Heart left ventricle (tissue), 16 donors: ENCODE data around the gene FCMR. TPM values are rescaled to one million over a fixed set of nuclear protein-coding genes. Genes with fewer than 3 reads are reported as not detected.

Source experiments
- ATAC-seq, 4 donors: fragments of 200-7000 bp; cut with Tn5 transposase; one replicate each; pipeline ENCODE4 v1.9.1; 2020 to 2022; ENCODE audit warnings: moderate library complexity in 4 of 4, mild to moderate bottlenecking in 3 of 4, moderate number of reproducible peaks in 1 of 4
- DNase-seq, 5 donors: peaks; one replicate each; pipeline ENCODE4 v3.0.0-alpha.2; 2020
- H3K27ac ChIP-seq, 12 donors: fragments of 200-600 bp; sonication (generic) in 4 of 12; one replicate each; pipeline versions ENCODE4 v1.5.0 to v1.8.0; 2016 to 2022; ENCODE audit warnings: mild to moderate bottlenecking in 2 of 12
- H3K27me3 ChIP-seq, 9 donors: fragments of 200-600 bp; sonication (generic) in 2 of 9; one replicate each; pipeline versions ENCODE4 v1.5.1 to v1.8.0; 2016 to 2022; ENCODE audit warnings: mild to moderate bottlenecking in 3 of 9
- H3K36me3 ChIP-seq, 9 donors: fragments of 200-600 bp; sonication (generic) in 2 of 9; one replicate each; pipeline versions ENCODE4 v1.5.0 to v1.8.0; 2018 to 2022; ENCODE audit warnings: mild to moderate bottlenecking in 2 of 9
- H3K4me1 ChIP-seq, 12 donors: fragments of 200-600 bp; sonication (generic) in 4 of 12; one replicate each; pipeline versions ENCODE4 v1.5.0 to v1.8.0; 2016 to 2022; ENCODE audit warnings: mild to moderate bottlenecking in 3 of 12
- H3K4me3 ChIP-seq, 12 donors: fragments of 200-600 bp; sonication (generic) in 4 of 12; one replicate each; pipeline versions ENCODE4 v1.5.0 to v1.8.0; 2017 to 2022; ENCODE audit warnings: mild to moderate bottlenecking in 9 of 12, moderate library complexity in 4 of 12
- H3K9me3 ChIP-seq, 12 donors: fragments of 200-600 bp; sonication (generic) in 4 of 12; one replicate each; pipeline versions ENCODE4 v1.5.0 to v1.8.0; 2016 to 2022; ENCODE audit warnings: mild to moderate bottlenecking in 1 of 12
- POLR2A ChIP-seq, 2 donors: fragments of 450-650 bp; IDR thresholded peaks; one replicate each; pipeline ENCODE4 v1.6.1; 2017; ENCODE audit warnings: antibody characterized with exemption in 2 of 2, mild to moderate bottlenecking in 2 of 2, moderate library complexity in 2 of 2
- WGBS, 4 donors: extraction: QIAGEN DNeasy Blood & Tissue Kit in 2 of 4; methylation state at CpG; one replicate each; pipeline versions ENCODE4 v1.1.5 to v1.1.7; 2013 to 2018; 5-methylcytosine and 5-hydroxymethylcytosine counted together
- intact Hi-C, 10 donors: fragments of 100-400 bp; cut with DNase I; formaldehyde crosslinking; loops; one replicate each; pipeline versions ENCODE4 v1.11.1 to v1.14.2; 2022
- polyA plus RNA-seq, 2 donors: library from polyadenylated mRNA; stranded (reverse); fragments of 200-250 nt; gene quantifications; one replicate each; pipeline ENCODE4 v1.2.3, GENCODE V29; 2013
- total RNA-seq, 9 donors: library from RNA; depleted of rRNA in 2 of 9; stranded (reverse); fragments of >200 nt in 2 of 9; fragmentation: NEBNext Ultra II Directional in 3 of 9; extraction: Animal tissue kit (Norgen Biotek cat#: 25700) in 3 of 9; gene quantifications; one replicate each; pipeline versions ENCODE4 v1.1.0 to v1.2.4, GENCODE V29; 2016 to 2023
- TF ChIP-seq, protein P1 (sequence below), 12 donors: fragments of 200-600 bp; sonication (generic) in 4 of 12; IDR thresholded peaks; one replicate each; pipeline versions ENCODE4 v1.5.0 to v1.8.0; 2018 to 2022; ENCODE audit warnings: antibody characterized with exemption in 12 of 12, mild to moderate bottlenecking in 5 of 12
- donor health status: ischemic (EF 13 %, LVEDD 7.1; RV severe dilation, severe dysfunction).
- donor health status: healthy with polysubstance abuse.
- donor health status: DM: no; HTN: yes; CAD: no.
- donor health status: DM: no; HTN: no; CAD: no.
- donor health status: ischemic (EF 25% LVEDD 6.9; RV normal size, moderate dysfunction).
- donor health status: ischemic (EF 25% LVEDD 5.7; RV mildly dilated, moderate dysfunction).
- donor health status: healthy.
- donor health status: DM: yes; HTN: yes; CAD: no.
- donor health status: ischemic (EF 35%, LVEDD 5.7; RV mildly dilated, moderate dysfunction).
- donor health status: nonischemic (EF 11% LVEDD 7.7; RV severe dilation, severe dysfunction).
- donor health status: DM: yes; HTN: yes; CAD: no.
- donor health status: PGD.
- donor health status: ischemic (EF 29% LVEDD 5.4; RV normal size, mild dysfunction).
- donor health status: nonischemic (EF 23%, LVEDD 6.1; RV moderate dilation, normal function).

FCMR gene
- total and polyA plus RNA-seq, 11 donors, result 0.99 to 16.3 (median 3.2) TPM

DNA sequence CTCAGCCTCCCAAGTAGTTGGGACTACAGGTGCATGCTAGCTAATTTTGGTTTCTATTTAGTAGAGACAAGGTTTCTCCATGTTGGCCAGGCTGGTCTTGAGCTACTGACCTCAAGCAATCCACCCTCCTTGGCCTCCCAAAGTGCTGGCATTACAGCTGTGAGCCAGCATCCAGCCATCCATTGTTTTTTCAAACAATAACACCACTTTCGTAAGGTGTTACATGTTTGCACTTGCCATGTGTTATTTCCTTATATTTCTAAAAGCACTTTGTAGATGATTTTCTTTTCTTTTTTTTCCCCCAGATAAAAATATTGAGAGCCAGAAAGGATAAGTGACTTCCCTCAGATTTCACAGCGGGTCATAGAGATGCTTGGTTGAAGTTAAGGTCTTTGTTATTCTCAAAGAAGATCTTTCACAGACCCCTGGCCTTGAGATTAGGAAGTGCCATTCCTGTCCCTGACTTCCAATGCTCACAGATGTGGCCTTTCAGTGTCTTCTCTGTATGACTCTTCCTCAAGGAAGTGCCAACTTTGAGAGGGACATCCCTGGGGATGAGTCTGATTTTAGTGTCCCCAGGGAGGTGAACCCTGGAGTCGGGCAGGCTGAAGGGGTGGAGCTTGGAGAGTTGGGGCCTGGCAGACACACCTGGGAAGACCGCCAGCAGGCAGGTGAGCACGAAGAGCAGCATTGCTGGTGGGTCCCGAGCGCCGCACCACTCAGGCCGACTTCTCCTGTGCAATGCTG is 18.3 kb upstream of the FCMR start:
- no peak overlapping the region for H3K27ac ChIP-seq
- DNase-seq, result no peak
- 85 to 87% (median 86%) methylated on average over 9 of the region's 9 CpGs for WGBS, 4 donors

DNA sequence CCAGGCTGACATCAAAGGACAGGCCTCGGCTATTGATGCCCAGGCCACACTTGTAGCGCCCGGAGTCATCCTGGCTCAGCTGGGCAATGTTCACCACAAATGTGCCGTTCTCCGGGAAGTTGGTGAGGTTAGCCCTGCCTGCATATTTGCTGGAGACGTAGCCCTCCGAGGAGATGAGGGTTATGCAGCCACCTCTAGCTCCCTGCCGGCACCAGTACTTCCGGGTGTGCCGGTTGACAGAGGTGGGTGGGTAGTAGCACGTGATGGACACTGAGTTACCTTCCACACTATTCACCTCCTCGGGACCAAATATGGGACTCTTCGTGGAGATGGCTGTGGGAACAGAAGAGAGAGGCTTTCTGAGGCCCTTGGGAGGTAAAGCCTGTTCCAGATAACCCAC is 17.4 kb upstream of the FCMR start:
- no peaks in the 10 kb centered on the region for H3K4me1 ChIP-seq
- TF ChIP-seq, protein P1, sequence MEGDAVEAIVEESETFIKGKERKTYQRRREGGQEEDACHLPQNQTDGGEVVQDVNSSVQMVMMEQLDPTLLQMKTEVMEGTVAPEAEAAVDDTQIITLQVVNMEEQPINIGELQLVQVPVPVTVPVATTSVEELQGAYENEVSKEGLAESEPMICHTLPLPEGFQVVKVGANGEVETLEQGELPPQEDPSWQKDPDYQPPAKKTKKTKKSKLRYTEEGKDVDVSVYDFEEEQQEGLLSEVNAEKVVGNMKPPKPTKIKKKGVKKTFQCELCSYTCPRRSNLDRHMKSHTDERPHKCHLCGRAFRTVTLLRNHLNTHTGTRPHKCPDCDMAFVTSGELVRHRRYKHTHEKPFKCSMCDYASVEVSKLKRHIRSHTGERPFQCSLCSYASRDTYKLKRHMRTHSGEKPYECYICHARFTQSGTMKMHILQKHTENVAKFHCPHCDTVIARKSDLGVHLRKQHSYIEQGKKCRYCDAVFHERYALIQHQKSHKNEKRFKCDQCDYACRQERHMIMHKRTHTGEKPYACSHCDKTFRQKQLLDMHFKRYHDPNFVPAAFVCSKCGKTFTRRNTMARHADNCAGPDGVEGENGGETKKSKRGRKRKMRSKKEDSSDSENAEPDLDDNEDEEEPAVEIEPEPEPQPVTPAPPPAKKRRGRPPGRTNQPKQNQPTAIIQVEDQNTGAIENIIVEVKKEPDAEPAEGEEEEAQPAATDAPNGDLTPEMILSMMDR (IDR thresholded peaks at IDR 0.05), result no peak
- TF ChIP-seq POLR2A (IDR thresholded peaks at IDR 0.05), result no peak

More for the DNA sequence above, 18.3 kb upstream of the FCMR start:
- no peaks in the 10 kb centered on the region for H3K4me1 ChIP-seq
- intact Hi-C loops, result no loop called here
- TF ChIP-seq POLR2A (IDR thresholded peaks at IDR 0.05), result no peak
- TF ChIP-seq, protein P1 (IDR thresholded peaks at IDR 0.05), result no peak
- no peaks in the 10 kb centered on the region for H3K36me3 ChIP-seq
- no peak overlapping the region for H3K4me3 ChIP-seq
- no peaks in the 10 kb centered on the region for H3K9me3 ChIP-seq
- no peak for ATAC-seq
- H3K27me3 ChIP-seq, result peaks cover 0 to 24% (median 0%) of the 10 kb centered on the region in 9 donors

DNA sequence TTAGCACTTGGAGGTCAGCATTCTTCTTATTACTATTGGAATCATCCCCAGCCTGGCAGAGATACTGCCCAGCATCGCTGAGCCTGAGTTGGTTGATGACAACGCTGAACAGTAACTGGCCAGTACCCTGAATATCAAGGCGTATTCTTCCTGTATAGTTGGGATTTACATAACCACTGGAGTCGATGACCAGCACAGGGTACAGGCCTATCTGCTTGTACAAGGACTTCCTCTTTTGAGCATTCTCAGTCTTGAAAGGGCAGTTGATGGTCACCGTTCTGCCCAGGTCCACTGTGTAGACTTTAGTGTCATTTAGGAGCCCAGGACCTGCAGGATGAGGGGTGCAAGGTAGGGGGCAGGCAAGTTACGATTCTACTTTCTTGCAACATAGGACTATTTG is 15.7 kb upstream of the FCMR start:
- DNase-seq (no peak), ATAC-seq (peak in 1 of 4 donors; percentile 40)
- Histone ChIP-seq H3K36me3 (no peaks in the 10 kb centered on the region), H3K4me3 (no peak overlapping the region), H3K27me3 (peaks cover 0 to 4% (median 0%) of the 10 kb centered on the region in 9 donors), H3K27ac (no peak overlapping the region), H3K4me1 (no peaks in the 10 kb centered on the region), H3K9me3 (no peaks in the 10 kb centered on the region)
- intact Hi-C loops, result no loop called here
- TF ChIP-seq POLR2A (IDR thresholded peaks at IDR 0.05), result no peak
- TF ChIP-seq, protein P1 (IDR thresholded peaks at IDR 0.05), result no peak
- WGBS, 4 donors, result 83 to 90% (median 86%) methylated on average over 6 of the region's 6 CpGs

More for the DNA sequence above, 17.4 kb upstream of the FCMR start:
- no peak overlapping the region for H3K4me3 ChIP-seq
- H3K36me3 ChIP-seq, result no peaks in the 10 kb centered on the region
- intact Hi-C loops, result no loop called here
- peaks cover 0 to 20% (median 0%) of the 10 kb centered on the region in 9 donors for H3K27me3 ChIP-seq
- H3K9me3 ChIP-seq, result no peaks in the 10 kb centered on the region
- DNase-seq (no peak), ATAC-seq (no peak)
- WGBS, 4 donors, result 91 to 94% (median 93%) methylated on average over 6 to 13 of the region's 13 CpGs
- H3K27ac ChIP-seq, result no peak overlapping the region

DNA sequence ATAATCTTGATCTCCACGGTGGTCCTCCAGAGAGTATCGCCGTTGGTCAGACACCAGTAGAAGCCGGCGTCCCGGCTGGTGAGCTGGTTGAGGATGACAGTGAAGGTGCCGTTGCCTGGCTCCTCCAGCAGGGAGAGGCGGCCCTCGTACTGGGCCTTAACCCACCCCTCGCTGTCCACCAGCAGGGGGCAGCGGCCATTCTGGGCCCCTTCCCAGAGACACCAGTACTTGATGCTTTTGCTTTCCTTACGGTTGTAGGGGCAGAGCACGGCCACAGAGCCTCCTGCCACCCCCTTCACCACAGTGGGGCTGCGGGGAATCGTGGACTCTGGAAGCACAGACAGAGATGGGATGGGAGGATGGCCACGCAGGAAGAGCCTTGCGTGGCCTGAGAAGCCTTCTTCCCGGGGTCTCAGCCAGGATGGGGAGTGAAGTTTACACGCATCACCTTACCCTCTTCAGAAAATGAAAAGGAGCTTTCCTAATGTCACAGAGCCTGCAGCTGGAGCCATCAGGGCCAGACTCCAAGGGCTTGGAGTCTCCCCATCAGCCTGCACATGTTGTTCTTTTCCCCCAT is 13.8 kb upstream of the FCMR start:
- Histone ChIP-seq H3K27ac (no peak overlapping the region), H3K9me3 (no peaks in the 10 kb centered on the region), H3K4me1 (peaks cover 0 to 3% (median 0%) of the 10 kb centered on the region in 12 donors), H3K27me3 (no peaks in the 10 kb centered on the region), H3K4me3 (no peak overlapping the region), H3K36me3 (no peaks in the 10 kb centered on the region)
- DNase-seq (peak in 1 of 5 donors; percentile 30), ATAC-seq (peak in 1 of 4 donors; percentile 56)
- 53 to 76% (median 60%) methylated on average over 18 to 19 of the region's 19 CpGs for WGBS, 4 donors
- intact Hi-C loops, result no loop called here
- TF ChIP-seq POLR2A (IDR thresholded peaks at IDR 0.05), result no peak
- TF ChIP-seq, protein P1 (IDR thresholded peaks at IDR 0.05), result peak in 11 of 12 donors; percentile 11 to 50 (median 33)
